Measurements from ENCODE around the gene HYAL4.

DNA sequence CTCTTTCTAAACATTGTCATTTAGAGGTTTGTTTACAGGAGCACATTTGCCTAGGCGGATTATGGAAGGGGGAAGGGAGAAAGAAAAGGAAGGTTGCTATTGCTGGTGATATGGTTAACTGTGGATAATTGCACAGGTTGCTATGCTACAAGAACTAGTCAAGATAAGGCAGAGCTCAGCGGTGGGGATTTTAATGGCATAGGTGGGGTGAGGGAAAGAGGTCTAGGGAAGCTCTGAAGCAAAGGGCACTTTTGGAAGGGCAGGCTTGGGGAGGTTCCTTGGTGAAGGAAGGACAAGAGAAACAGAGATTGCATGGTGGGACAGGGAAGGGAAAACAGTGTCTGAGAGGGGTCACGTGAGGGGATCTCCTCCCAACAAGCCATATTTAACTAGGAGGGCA, 19.5 kb downstream of the HYAL4 start:
- TF ChIP-seq POLR2A (IDR thresholded peaks at IDR 0.05) = no peak
- TF ChIP-seq, protein P1, sequence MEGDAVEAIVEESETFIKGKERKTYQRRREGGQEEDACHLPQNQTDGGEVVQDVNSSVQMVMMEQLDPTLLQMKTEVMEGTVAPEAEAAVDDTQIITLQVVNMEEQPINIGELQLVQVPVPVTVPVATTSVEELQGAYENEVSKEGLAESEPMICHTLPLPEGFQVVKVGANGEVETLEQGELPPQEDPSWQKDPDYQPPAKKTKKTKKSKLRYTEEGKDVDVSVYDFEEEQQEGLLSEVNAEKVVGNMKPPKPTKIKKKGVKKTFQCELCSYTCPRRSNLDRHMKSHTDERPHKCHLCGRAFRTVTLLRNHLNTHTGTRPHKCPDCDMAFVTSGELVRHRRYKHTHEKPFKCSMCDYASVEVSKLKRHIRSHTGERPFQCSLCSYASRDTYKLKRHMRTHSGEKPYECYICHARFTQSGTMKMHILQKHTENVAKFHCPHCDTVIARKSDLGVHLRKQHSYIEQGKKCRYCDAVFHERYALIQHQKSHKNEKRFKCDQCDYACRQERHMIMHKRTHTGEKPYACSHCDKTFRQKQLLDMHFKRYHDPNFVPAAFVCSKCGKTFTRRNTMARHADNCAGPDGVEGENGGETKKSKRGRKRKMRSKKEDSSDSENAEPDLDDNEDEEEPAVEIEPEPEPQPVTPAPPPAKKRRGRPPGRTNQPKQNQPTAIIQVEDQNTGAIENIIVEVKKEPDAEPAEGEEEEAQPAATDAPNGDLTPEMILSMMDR (IDR thresholded peaks at IDR 0.05) = no peak

Measured in uterus (tissue), 2 donors.